DND-41 (cell line): ENCODE data around the gene DRG1.

Source experiments
- ATAC-seq: fragments of 200-7000 bp; cut with Tn5 transposase; 3 replicates; pipeline ENCODE4 v1.9.1; 2021; ENCODE audit warnings: low read depth; ENCODE audit not compliant: insufficient read depth
- DNase-seq: peaks from one replicate; pipeline ENCODE4 v3.0.0-alpha.2; 2020
- H2AFZ ChIP-seq: 2 replicates; pipeline ENCODE4 v1.6.0; 2012; ENCODE audit warnings: low read depth, low read length
- H3K27ac ChIP-seq: 2 replicates; pipeline ENCODE4 v1.5.1; 2012; ENCODE audit warnings: low read length, inconsistent platforms
- H3K27me3 ChIP-seq: fragments of 200-600 bp; sonication (generic); 2 replicates; pipeline ENCODE4 v1.6.0; 2012; ENCODE audit warnings: low read length, mild to moderate bottlenecking, inconsistent platforms; ENCODE audit not compliant: insufficient read depth, poor library complexity
- H3K36me3 ChIP-seq: 2 replicates; pipeline ENCODE4 v1.5.1; 2012; ENCODE audit warnings: low read length, inconsistent platforms; ENCODE audit not compliant: insufficient read depth
- H3K4me1 ChIP-seq: 2 replicates; pipeline ENCODE4 v1.5.1; 2012; ENCODE audit warnings: mild to moderate bottlenecking, low read length; ENCODE audit not compliant: insufficient read depth
- H3K4me2 ChIP-seq: 2 replicates; pipeline ENCODE4 v1.6.0; 2012; ENCODE audit warnings: mild to moderate bottlenecking, moderate library complexity, low read length, inconsistent platforms; ENCODE audit not compliant: insufficient read depth
- H3K4me3 ChIP-seq, 2 experiments: fragments of 200-600 bp in 1 of 2; shearing (Covaris generic) in 1 of 2; 2 replicates each; pipeline ENCODE4 v1.5.1; 2012 to 2016; ENCODE audit warnings: inconsistent platforms in 2 of 2, low read length in 2 of 2, mild to moderate bottlenecking in 2 of 2, low read depth in 1 of 2, moderate library complexity in 1 of 2
- H3K79me2 ChIP-seq: 2 replicates; pipeline ENCODE4 v1.6.0; 2012; ENCODE audit warnings: low read length, inconsistent platforms; ENCODE audit not compliant: insufficient read depth
- H3K9ac ChIP-seq: 2 replicates; pipeline ENCODE4 v1.6.0; 2012; ENCODE audit warnings: low read depth, mild to moderate bottlenecking, inconsistent platforms, low read length, moderate library complexity
- H3K9me3 ChIP-seq: 2 replicates; pipeline ENCODE4 v1.5.1; 2012; ENCODE audit warnings: low read length, moderate library complexity, mild to moderate bottlenecking, inconsistent platforms; ENCODE audit not compliant: insufficient read depth, severe bottlenecking
- H4K20me1 ChIP-seq: 2 replicates; pipeline ENCODE4 v1.6.0; 2012; ENCODE audit warnings: low read length; ENCODE audit not compliant: insufficient read depth
- EZH2 ChIP-seq: IDR thresholded peaks from 3 replicates; pipeline ENCODE4 v1.6.1; 2012; ENCODE audit warnings: borderline replicate concordance, low read depth, mild to moderate bottlenecking, moderate library complexity, low read length, inconsistent platforms; ENCODE audit not compliant: severe bottlenecking
- TF ChIP-seq, protein P1 (sequence below): IDR thresholded peaks from 2 replicates; pipeline ENCODE4 v1.5.1; 2012; ENCODE audit warnings: borderline replicate concordance, low read length, moderate library complexity, mild to moderate bottlenecking; ENCODE audit not compliant: poor library complexity, severe bottlenecking; ENCODE audit errors: extremely low read depth

DRG1 gene

GRCh38 chr22:31354515-31354914 is 44.9 kb upstream of the DRG1 start:
- Histone ChIP-seq H3K27me3 (no peaks in the 10 kb centered on the region), H3K4me2 (no peak overlapping the region), H3K4me3 (no peak overlapping the region), H3K4me1 (no peaks in the 10 kb centered on the region), H3K36me3 (no peaks in the 10 kb centered on the region), H3K27ac (no peak overlapping the region), H3K9me3 (no peaks in the 10 kb centered on the region), H2AFZ (no peak overlapping the region), H3K9ac (no peak overlapping the region), H4K20me1 (no peaks in the 10 kb centered on the region), H3K79me2 (no peaks in the 10 kb centered on the region)
- no peak for TF ChIP-seq EZH2
- TF ChIP-seq, protein P1, sequence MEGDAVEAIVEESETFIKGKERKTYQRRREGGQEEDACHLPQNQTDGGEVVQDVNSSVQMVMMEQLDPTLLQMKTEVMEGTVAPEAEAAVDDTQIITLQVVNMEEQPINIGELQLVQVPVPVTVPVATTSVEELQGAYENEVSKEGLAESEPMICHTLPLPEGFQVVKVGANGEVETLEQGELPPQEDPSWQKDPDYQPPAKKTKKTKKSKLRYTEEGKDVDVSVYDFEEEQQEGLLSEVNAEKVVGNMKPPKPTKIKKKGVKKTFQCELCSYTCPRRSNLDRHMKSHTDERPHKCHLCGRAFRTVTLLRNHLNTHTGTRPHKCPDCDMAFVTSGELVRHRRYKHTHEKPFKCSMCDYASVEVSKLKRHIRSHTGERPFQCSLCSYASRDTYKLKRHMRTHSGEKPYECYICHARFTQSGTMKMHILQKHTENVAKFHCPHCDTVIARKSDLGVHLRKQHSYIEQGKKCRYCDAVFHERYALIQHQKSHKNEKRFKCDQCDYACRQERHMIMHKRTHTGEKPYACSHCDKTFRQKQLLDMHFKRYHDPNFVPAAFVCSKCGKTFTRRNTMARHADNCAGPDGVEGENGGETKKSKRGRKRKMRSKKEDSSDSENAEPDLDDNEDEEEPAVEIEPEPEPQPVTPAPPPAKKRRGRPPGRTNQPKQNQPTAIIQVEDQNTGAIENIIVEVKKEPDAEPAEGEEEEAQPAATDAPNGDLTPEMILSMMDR: no peak
- DNase-seq (no peak), ATAC-seq (no peak)

GRCh38 chr22:31360029-31360428 is 39.4 kb upstream of the DRG1 start:
- DNase-seq (no peak), ATAC-seq (no peak)
- H2AFZ ChIP-seq: no peak overlapping the region

DNA sequence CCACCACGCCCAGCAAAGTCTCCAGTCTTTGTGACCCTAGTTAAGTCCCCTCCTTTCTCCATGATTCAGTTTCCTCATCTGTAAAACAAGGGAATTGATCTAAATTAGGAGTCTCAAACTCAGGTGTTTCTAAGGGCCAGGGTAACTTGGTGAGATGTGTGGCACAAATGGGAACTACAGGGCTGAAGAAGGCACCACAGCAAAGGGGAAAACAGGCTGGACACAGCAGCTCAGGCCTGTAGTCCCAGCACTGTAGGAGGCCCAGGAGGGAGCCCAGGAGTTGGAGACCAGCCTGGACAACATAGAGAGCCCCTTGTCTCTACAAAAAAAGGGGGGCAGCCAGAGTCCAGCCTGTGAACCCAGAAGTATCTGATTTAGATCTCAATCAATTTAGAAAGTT is 37.7 kb upstream of the DRG1 start:
- H3K27me3 ChIP-seq: no peaks in the 10 kb centered on the region
- H3K9me3 ChIP-seq: no peaks in the 10 kb centered on the region
- H4K20me1 ChIP-seq: no peaks in the 10 kb centered on the region
- H3K27ac ChIP-seq: no peak overlapping the region
- no peak overlapping the region for H3K4me3 ChIP-seq
- TF ChIP-seq, protein P1: no peak
- no peak for TF ChIP-seq EZH2
- H3K9ac ChIP-seq: no peak overlapping the region
- H3K4me2 ChIP-seq: no peak overlapping the region
- no peaks in the 10 kb centered on the region for H3K4me1 ChIP-seq
- no peak for DNase-seq
- no peak for ATAC-seq
- H2AFZ ChIP-seq: no peak overlapping the region
- H3K36me3 ChIP-seq: no peaks in the 10 kb centered on the region
- H3K79me2 ChIP-seq: no peaks in the 10 kb centered on the region

More at GRCh38 chr22:31360029-31360428, 39.4 kb upstream of the DRG1 start:
- no peaks in the 10 kb centered on the region for H3K4me1 ChIP-seq
- no peak overlapping the region for H3K27ac ChIP-seq
- H4K20me1 ChIP-seq: no peaks in the 10 kb centered on the region
- no peaks in the 10 kb centered on the region for H3K36me3 ChIP-seq
- no peak overlapping the region for H3K4me3 ChIP-seq
- no peak overlapping the region for H3K4me2 ChIP-seq
- TF ChIP-seq, protein P1: no peak
- no peak for TF ChIP-seq EZH2
- H3K9ac ChIP-seq: no peak overlapping the region
- H3K9me3 ChIP-seq: no peaks in the 10 kb centered on the region
- no peaks in the 10 kb centered on the region for H3K79me2 ChIP-seq
- no peaks in the 10 kb centered on the region for H3K27me3 ChIP-seq

DNA sequence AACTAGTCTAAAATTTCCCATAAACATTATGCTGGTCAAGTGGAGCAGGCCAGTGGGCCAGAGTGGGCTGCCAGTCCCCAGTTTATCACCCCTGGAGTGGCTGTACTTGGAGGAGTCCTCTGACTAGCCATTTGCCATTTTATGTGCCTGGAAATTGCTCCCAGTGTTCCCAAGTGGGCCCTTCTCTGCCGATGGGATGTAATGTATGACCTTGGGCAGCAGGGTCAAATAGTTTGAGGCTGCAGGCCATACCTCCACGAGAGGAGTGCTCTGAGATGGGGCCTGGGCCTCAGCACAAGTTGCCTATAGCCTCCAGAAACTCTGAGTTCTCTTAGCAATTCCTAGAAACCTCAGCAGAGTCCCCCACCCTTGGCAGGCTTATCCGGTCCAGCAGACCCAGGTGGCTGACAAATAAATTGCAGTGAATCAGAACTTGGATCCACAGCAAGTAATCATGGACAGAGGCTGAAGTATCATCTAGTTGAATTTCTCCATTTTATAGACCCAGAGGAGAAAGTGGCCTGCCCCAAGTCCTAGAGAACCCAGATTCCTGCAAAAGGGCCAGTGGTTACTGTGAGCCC is 35.4 kb upstream of the DRG1 start:
- Histone ChIP-seq H3K27me3 (no peaks in the 10 kb centered on the region), H3K79me2 (no peaks in the 10 kb centered on the region), H4K20me1 (no peaks in the 10 kb centered on the region), H3K4me3 (no peak overlapping the region), H3K4me2 (no peak overlapping the region), H3K9me3 (no peaks in the 10 kb centered on the region), H3K27ac (no peak overlapping the region), H2AFZ (no peak overlapping the region), H3K36me3 (no peaks in the 10 kb centered on the region), H3K9ac (no peak overlapping the region), H3K4me1 (no peaks in the 10 kb centered on the region)
- no peak for DNase-seq
- no peak for TF ChIP-seq EZH2
- TF ChIP-seq, protein P1: no peak
- ATAC-seq: no peak
